ENCODE measurements around the gene PVR. TPM values are rescaled to one million over a fixed set of nuclear protein-coding genes. Genes with fewer than 3 reads are reported as not detected.

Gene PVR, protein sequence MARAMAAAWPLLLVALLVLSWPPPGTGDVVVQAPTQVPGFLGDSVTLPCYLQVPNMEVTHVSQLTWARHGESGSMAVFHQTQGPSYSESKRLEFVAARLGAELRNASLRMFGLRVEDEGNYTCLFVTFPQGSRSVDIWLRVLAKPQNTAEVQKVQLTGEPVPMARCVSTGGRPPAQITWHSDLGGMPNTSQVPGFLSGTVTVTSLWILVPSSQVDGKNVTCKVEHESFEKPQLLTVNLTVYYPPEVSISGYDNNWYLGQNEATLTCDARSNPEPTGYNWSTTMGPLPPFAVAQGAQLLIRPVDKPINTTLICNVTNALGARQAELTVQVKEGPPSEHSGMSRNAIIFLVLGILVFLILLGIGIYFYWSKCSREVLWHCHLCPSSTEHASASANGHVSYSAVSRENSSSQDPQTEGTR
- total RNA-seq = 43.5 and 69.3 TPM in 2 replicates

DNA sequence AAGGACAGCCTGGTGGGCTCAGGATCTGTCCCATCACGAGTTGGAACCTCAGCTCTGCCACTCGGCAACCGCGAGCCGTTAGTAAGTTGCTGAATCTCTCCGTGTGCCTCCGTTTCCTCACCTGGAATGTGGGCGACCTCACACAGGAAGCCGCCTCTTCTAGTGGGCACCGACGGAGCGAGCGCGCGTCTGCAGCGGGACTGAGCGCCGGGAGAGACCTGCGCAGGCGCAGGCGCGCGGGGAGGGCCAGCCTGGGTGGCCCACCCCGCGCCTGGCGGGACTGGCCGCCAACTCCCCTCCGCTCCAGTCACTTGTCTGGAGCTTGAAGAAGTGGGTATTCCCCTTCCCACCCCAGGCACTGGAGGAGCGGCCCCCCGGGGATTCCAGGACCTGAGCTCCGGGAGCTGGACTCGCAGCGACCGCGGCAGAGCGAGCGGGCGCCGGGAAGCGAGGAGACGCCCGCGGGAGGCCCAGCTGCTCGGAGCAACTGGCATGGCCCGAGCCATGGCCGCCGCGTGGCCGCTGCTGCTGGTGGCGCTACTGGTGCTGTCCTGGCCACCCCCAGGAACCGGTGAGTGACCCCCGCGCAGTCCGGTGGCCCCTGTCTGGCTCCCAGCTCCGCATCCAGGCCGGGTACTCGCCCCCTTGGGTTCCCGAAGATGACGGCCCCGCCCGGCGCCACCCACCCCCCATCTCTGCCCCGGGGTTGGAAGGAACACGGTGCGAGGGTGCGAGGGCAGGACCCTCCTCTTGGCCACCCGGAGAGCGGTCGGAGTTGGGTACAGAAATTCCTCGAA, at the start of gene PVR:
Gene PVR (plus strand): TSS at position 306 of the 797 bp plus-strand sequence. CDS start 187 bp downstream, at position 493.

DNA sequence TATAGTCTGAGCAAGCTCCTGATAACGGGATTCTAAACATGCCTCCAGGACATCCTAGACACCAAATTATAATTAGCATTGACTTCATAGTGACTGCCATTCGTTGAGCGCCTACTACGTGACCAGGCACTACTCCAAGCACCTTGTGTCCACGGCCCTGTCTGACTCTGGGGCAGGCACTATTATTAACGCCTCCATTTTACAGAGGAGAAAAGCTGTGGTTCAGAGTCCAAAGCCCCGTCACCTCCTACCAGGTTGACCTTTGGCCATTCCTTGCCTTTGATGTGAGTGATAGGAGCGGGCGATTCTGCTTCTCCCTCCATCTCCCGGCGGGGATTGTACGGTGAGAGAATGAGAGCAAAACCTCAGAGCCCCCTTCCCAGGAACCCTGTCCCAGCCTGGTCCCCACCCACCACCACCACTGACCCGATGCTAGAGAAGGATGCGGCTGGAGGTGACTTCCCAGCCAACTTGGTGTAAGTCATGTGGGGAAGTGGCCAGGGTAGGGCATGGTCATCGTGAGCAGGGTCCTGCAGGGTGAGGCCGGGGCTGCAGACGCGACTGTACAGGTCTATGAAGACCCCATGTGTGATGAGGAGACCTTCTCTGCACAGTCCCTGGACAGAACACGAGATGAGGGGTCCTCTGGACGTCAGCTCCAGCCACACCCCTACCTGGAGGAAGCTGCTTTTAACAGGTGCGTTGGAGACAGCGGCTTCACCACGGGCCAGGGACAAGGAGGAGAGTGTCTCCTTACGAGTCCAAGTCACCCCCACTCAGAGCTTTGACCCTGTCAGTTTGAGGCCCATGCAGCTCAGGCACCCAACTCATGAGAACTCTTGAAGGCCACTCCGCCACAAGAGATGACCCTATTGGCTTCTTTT, 30.2 kb upstream of the PVR start, which contains the start of gene IGSF23:
Gene IGSF23 (plus strand): TSS at position 269 of the 884 bp plus-strand sequence. CDS start 83 bp downstream, at position 352.

DNA sequence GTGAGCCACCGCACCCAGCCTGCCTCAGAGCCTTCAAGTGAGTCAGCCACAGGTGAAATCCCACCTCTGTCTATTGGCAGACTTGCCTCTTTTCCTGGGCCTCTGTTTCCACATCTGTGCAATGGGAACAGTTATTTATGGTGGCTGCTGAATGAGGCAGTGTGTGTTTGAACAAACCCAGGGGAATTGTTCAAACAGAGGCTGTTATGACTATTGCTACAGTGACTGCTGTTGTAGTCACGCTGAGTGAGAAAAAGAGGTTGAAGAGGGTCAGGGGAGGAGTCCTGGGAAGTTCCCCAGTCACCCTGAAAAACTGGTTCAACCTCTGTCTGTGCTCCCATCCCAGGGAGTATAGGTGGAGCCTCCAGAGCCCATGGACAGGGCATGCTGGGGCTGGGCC, 27.7 kb downstream of the PVR start, which contains the start of gene CEACAM19:
Gene CEACAM19 (plus strand): TSS at position 83 of the 400 bp plus-strand sequence. CDS start 450 bp downstream, outside the sequence.

DNA sequence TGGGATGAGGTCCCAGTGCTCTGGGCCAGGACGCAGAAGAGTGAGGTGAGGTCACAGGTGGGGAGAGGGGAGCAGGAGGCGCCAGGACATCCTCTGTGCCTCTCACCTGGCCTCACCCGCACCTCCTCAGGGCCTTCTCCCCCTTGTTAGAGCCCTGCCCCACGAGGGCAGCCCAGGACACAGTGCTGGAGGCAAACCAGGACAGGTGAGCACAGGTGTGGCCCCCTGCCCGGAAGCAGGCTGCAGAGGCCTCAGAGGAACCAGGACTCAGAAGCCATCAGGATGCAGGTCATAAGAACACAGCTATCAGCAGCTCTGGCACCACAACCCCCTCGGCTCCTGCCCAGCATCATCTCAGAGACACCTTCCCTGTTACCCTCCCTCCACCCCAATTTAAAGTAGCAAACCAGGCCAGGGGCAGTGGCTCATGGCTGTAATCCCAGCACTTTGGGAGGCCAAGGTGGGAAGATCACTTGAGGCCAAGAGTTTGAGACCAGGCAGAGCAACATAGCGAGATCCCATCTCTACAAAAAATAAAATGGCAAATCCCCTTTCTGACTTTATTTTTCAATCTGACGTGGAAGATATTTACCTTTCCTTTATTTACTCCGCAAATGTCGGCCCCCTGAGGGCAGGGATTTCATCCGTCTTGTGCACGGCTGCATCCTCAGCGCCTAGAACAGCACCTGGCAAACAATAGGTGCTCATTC, 54.9 kb downstream of the PVR start, which contains the start of gene CEACAM16:
Gene CEACAM16 (plus strand): TSS at position 660 of the 710 bp plus-strand sequence. CDS start 2,306 bp downstream, outside the sequence.

Other genes starting within 250 kb of the PVR start
- gene ZNF285, start 242.3 kb upstream of the PVR start, total RNA-seq = 4.0 and 9.5 TPM in 2 replicates
- 14.1 and 15.2 TPM in 2 replicates for gene ZNF229, start 195.4 kb upstream of the PVR start, total RNA-seq
- gene ZNF180, start 143.4 kb upstream of the PVR start, total RNA-seq = 8.8 and 11.2 TPM in 2 replicates
- gene CEACAM20, start 114.2 kb upstream of the PVR start, total RNA-seq = not detected in 2 replicates
- 0.17 TPM in 1 of 2 replicates, not detected in the other for gene IGSF23, start 30.3 kb upstream of the PVR start, total RNA-seq
- 1.2 and 2.6 TPM in 2 replicates for gene CEACAM19, start 27.6 kb downstream of the PVR start, total RNA-seq
- gene CEACAM16, start 55.2 kb downstream of the PVR start, total RNA-seq = 0.17 TPM in 1 of 2 replicates, not detected in the other
- 7.3 and 13.2 TPM in 2 replicates for gene BCL3, start 104.8 kb downstream of the PVR start, total RNA-seq
- not detected in 2 replicates for gene CBLC, start 134.0 kb downstream of the PVR start, total RNA-seq
- gene BCAM, start 165.2 kb downstream of the PVR start, total RNA-seq = 9.3 and 31.3 TPM in 2 replicates
- 45.2 and 61.5 TPM in 2 replicates for gene NECTIN2, start 202.4 kb downstream of the PVR start, total RNA-seq
- 31.3 and 36.4 TPM in 2 replicates for gene TOMM40, start 247.3 kb downstream of the PVR start, total RNA-seq